Testis (tissue), 3 donors: ENCODE data around the gene SHROOM1. TPM values are rescaled to one million over a fixed set of nuclear protein-coding genes. Genes with fewer than 3 reads are reported as not detected.

Source experiments
- DNase-seq: peaks from one replicate; pipeline ENCODE4 v3.0.0-alpha.2; 2019
- H3K27ac ChIP-seq, 2 donors: fragments of 200-600 bp; sonication (generic); one replicate each; pipeline ENCODE4 v1.5.1; 2019
- H3K27me3 ChIP-seq: fragments of 200-600 bp; sonication (generic); one replicate; pipeline ENCODE4 v1.5.1; 2019
- H3K36me3 ChIP-seq: fragments of 200-600 bp; sonication (generic); one replicate; pipeline ENCODE4 v1.5.1; 2017; ENCODE audit warnings: low read depth; ENCODE audit errors: missing control alignments
- H3K4me1 ChIP-seq: fragments of 200-600 bp; sonication (generic); one replicate; pipeline ENCODE4 v1.5.1; 2019
- H3K4me3 ChIP-seq, 2 donors: fragments of 200-600 bp; sonication (generic); one replicate each; pipeline ENCODE4 v1.5.1; 2017 to 2019
- H3K9me3 ChIP-seq: fragments of 200-600 bp; sonication (generic); one replicate; pipeline ENCODE4 v1.5.1; 2017
- CTCF ChIP-seq, 3 experiments: fragments of 450-650 bp in 2 of 3; fragments of 200-600 bp in 1 of 3; sonication (generic) in 1 of 3; IDR thresholded peaks; one replicate each; pipeline ENCODE4 v1.5.1; 2016 to 2019; ENCODE audit warnings: antibody characterized with exemption in 3 of 3, mild to moderate bottlenecking in 2 of 3, moderate library complexity in 1 of 3
- POLR2A ChIP-seq: fragments of 450-650 bp; IDR thresholded peaks from one replicate; pipeline ENCODE4 v1.6.1; 2017; ENCODE audit warnings: antibody characterized with exemption, mild to moderate bottlenecking, moderate library complexity
- WGBS, 2 donors: methylation state at CpG; one replicate each; pipeline ENCODE4 v1.1.5; 2018; 5-methylcytosine and 5-hydroxymethylcytosine counted together
- intact Hi-C: fragments of 100-400 bp; cut with DNase I; formaldehyde crosslinking; loops from one replicate; pipeline ENCODE4 v1.15.1; 2023; ENCODE audit warnings: low total_unique reads
- polyA plus RNA-seq: library from polyadenylated mRNA; stranded (reverse); fragments of 350-450 nt; fragmentation: Illumina TruSeq; extraction: RNeasy Lipid Tissue Mini Kit (QIAGEN cat#74804); gene quantifications from one replicate; pipeline ENCODE4 v1.2.3, GENCODE V29; 2014; ENCODE audit warnings: low read depth, low replicate concordance; ENCODE audit not compliant: insufficient read depth
- total RNA-seq, 2 donors: library from RNA; depleted of rRNA; stranded (reverse); fragments of >200 nt; gene quantifications; one replicate each; pipeline ENCODE4 v1.2.3, GENCODE V29; 2016

The SHROOM1 gene
- total and polyA plus RNA-seq, 3 donors from 2014 or later, result 2.1 to 9.6 (median 9.0) TPM

DNA sequence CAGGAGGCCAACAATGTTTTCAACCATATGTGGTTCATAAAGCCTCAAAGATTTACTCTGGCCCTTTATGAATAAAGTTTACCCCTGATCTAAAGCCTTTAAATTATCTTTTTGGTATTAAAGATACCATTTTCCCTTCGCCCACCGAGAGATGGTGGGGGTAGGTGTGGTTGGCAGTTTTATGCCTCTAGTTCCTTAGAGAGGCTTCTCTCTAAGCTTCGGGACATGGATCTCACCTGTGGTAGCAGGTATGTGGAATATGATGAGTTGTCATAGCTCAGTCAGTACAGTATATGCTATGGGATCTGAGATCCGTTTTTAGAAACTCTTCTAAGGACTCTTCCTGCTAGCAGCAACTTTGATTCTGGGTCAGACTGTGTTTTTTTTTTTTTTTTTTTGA is 38.3 kb upstream of the SHROOM1 start:
- no peak for DNase-seq
- 83 to 86% methylated on average over 4 of the region's 4 CpGs for WGBS, 2 donors
- H3K36me3 ChIP-seq, result no peaks in the 10 kb centered on the region
- no peaks in the 10 kb centered on the region for H3K27me3 ChIP-seq
- TF ChIP-seq POLR2A (no peak), CTCF (IDR thresholded peaks at IDR 0.05) (no peak)
- no peak overlapping the region for H3K4me3 ChIP-seq
- H3K9me3 ChIP-seq, result no peaks in the 10 kb centered on the region
- H3K27ac ChIP-seq, result no peak overlapping the region
- intact Hi-C loops, result no loop called here
- H3K4me1 ChIP-seq, result no peaks in the 10 kb centered on the region

DNA sequence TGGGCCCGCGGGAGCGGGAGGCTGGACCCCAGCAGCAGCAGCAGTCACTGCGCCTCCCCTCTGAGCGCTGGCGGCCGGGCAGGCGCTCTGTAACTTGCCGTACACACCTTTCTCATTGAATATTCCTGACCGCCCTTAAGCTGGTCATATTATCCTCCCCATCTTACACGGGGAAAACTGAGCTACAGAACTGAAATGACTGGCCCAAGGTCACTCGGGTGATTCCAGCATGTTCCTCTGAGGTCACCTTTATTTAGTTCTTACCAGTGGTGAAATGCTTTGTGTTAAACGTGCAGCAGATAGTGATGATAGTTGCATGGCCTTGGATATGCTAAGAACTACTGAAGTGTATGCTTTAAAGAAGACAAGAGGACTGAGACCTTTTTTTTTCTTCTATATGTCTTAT is 36.6 kb upstream of the SHROOM1 start:
- Histone ChIP-seq H3K9me3 (no peaks in the 10 kb centered on the region), H3K4me3 (peak overlapping the region; percentile 76 to 85), H3K4me1 (no peaks in the 10 kb centered on the region), H3K27me3 (no peaks in the 10 kb centered on the region), H3K27ac (peak overlapping the region; percentile 94 to 96), H3K36me3 (no peaks in the 10 kb centered on the region)
- no peak for TF ChIP-seq CTCF (IDR thresholded peaks at IDR 0.05)
- no peak for TF ChIP-seq POLR2A
- DNase-seq, result no peak
- 0% methylated on average over 5 to 13 of the region's 13 CpGs for WGBS, 2 donors
- intact Hi-C loops, result no loop called here

GRCh38 chr5:132866342-132867045 is 36.0 kb upstream of the SHROOM1 start, which contains the start of the genes GDF9 and UQCRQ:
Gene GDF9 (minus strand): TSS chr5:132866469. CDS start chr5:132864533, 1,936 bp downstream.
Gene UQCRQ (plus strand): TSS chr5:132866642. CDS start chr5:132866882, 240 bp downstream.
- Histone ChIP-seq H3K4me1 (no peaks in the 10 kb centered on the region), H3K4me3 (peak within 1 kb of the TSS; percentile 76 to 85), H3K9me3 (no peaks in the 10 kb centered on the region), H3K27ac (peak within 1 kb of the TSS; percentile 94 to 96), H3K36me3 (no peaks in the 10 kb centered on the region), H3K27me3 (no peaks in the 10 kb centered on the region)
- TF ChIP-seq CTCF (IDR thresholded peaks at IDR 0.05) (peak in 1 of 3 experiments; percentile 32), POLR2A (peak; percentile 45)
- WGBS, 2 donors, result 0 to 2% methylated on average over 19 to 55 of the region's 55 CpGs
- peak; percentile 98 for DNase-seq
- intact Hi-C loops, result no loop called here

DNA sequence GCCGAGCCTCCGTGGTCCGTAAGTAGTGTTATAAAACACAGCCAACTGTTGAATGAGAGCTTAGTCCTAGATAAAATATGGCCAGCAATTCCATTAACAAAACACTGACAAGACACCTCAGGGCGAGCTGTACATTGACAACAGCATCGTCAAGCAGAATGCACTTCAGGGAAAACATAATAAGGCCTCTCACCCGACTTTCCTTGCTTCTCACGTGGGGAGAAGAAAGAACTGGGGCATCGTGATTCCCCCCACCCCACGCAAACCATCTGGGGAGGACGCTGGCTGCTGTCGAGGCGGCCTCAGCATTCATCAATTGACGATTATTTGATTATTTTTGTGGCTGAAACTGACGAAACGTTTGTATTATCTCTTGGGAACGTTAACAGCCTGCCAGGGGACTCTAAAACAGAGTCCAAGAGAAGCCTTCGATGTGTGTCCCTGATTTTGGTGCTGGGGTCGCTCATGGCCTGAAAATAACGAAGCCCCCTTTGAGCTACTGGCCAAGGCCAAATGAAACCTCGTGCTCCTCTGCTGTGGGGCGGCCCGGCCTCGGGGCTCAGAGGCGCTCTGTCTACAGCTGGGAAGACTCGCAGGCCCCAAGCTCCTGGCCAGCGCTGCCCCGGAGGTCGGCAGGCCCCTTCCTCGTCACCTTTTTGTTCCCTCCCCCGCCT is 35.4 kb upstream of the SHROOM1 start:
- 20 to 22% methylated on average over 25 to 30 of the region's 30 CpGs for WGBS, 2 donors
- TF ChIP-seq CTCF (IDR thresholded peaks at IDR 0.05), result no peak
- TF ChIP-seq POLR2A, result no peak
- H3K4me1 ChIP-seq, result no peaks in the 10 kb centered on the region
- intact Hi-C loops, result no loop called here
- H3K27ac ChIP-seq, result peak overlapping the region; percentile 94 to 96
- peak overlapping the region; percentile 76 to 85 for H3K4me3 ChIP-seq
- no peaks in the 10 kb centered on the region for H3K27me3 ChIP-seq
- no peaks in the 10 kb centered on the region for H3K36me3 ChIP-seq
- DNase-seq, result no peak
- H3K9me3 ChIP-seq, result no peaks in the 10 kb centered on the region
